K562 (cell line): ENCODE measurements around the gene TSPAN11. TPM values are rescaled to one million over a fixed set of nuclear protein-coding genes. Genes with fewer than 3 reads are reported as not detected.
"Not testable (repeated sequence)": the region's sequence is repeated elsewhere in the genome, so short reads cannot be mapped to it uniquely, and the experiment has no call there.

Experiments used
- ATAC-seq: fragments of 200-7000 bp; cut with Tn5 transposase; 3 replicates; pipeline ENCODE4 v1.9.1; 2020; ENCODE audit warnings: moderate library complexity
- BruUV-seq: library from RNA; stranded (reverse); fragments of 400-500 nt; replicated peaks from 2 replicates; lab custom pipeline; 2021; lab: Mats Ljungman, UMichigan
- CTCF ChIA-PET: fragments of 300-600 bp; formaldehyde crosslinking; extraction: SDS; loops from one replicate; lab custom pipeline; 2021; ENCODE audit warnings: low intra/inter-chr PET ratio; lab: Yijun Ruan, JAX
- POLR2A ChIA-PET: fragments of 300-600, 350-650 bp; sonication (Branson Sonifier 250); formaldehyde crosslinking; extraction: SDS; loops from one replicate; lab custom pipeline; 2021; ENCODE audit warnings: antibody characterized with exemption, inconsistent platforms; lab: Yijun Ruan, JAX
- DNase-seq, 4 experiments: peaks; one replicate each; pipeline versions ENCODE4 v3.0.0 to v3.0.0-alpha.2; 2011 to 2018; ENCODE audit warnings: low spot score in 3 of 4, mixed read lengths in 3 of 4; ENCODE audit errors: extremely low read depth in 1 of 4
- FAIRE-seq: peaks from 2 replicates; lab custom pipeline; 2011; peaks lifted over from hg19 to GRCh38; lab: Jason Lieb, UNC
- H2AFZ ChIP-seq: 2 replicates; pipeline ENCODE4 v1.6.0; 2011; ENCODE audit warnings: low read depth, low read length, control low read depth, inconsistent platforms
- H3K27ac ChIP-seq: fragments of 200-600 bp; 3 replicates; pipeline ENCODE4 v1.8.0; 2011; ENCODE audit warnings: low read depth, mild to moderate bottlenecking, control low read depth, inconsistent platforms, low read length, moderate library complexity, mixed read lengths; ENCODE audit errors: extremely low read depth
- H3K27me3 ChIP-seq, 2 experiments: fragments of 300-600 bp in 1 of 2; 2 replicates in 1 of 2; 3 replicates in 1 of 2; pipeline versions ENCODE4 v1.6.0 to v1.8.0; 2011; ENCODE audit warnings: inconsistent platforms in 2 of 2, low read length in 2 of 2, mild to moderate bottlenecking in 1 of 2, mixed read lengths in 1 of 2, moderate library complexity in 1 of 2; ENCODE audit not compliant: control insufficient read depth in 2 of 2, insufficient read depth in 2 of 2
- H3K36me3 ChIP-seq: fragments of 300-600 bp; 3 replicates; pipeline ENCODE4 v1.8.0; 2011; ENCODE audit warnings: mild to moderate bottlenecking, low read length, inconsistent platforms; ENCODE audit not compliant: control insufficient read depth, insufficient read depth
- H3K4me1 ChIP-seq, 2 experiments: fragments of 200-600 bp in 1 of 2; replicated peaks in 1 of 2; 2 replicates in 1 of 2; 3 replicates in 1 of 2; pipeline versions ENCODE4 v1.5.1 to v1.8.0; 2011; ENCODE audit warnings: inconsistent platforms in 2 of 2, low read length in 2 of 2, mild to moderate bottlenecking in 1 of 2, mixed read lengths in 1 of 2, moderate library complexity in 1 of 2; ENCODE audit not compliant: control insufficient read depth in 2 of 2, insufficient read depth in 2 of 2
- H3K4me2 ChIP-seq: 2 replicates; pipeline ENCODE4 v1.6.1; 2011; ENCODE audit warnings: low read length, control low read depth, inconsistent platforms, mixed read lengths; ENCODE audit not compliant: insufficient read depth
- H3K4me3 ChIP-seq: fragments of 200-600 bp; sonication (generic), shearing (Covaris generic); 2 replicates; pipeline ENCODE4 v1.5.1; 2016; ENCODE audit warnings: control low read depth, inconsistent platforms
- H3K79me2 ChIP-seq: fragments of 200-600 bp; 3 replicates; pipeline ENCODE4 v1.8.0; 2011; ENCODE audit warnings: low read length, inconsistent platforms; ENCODE audit not compliant: control insufficient read depth, insufficient read depth
- H3K9ac ChIP-seq, 2 experiments: 2 replicates each; pipeline versions ENCODE4 v1.6.0 to v1.6.1; 2011; ENCODE audit warnings: low read depth in 2 of 2, low read length in 2 of 2, control low read depth in 1 of 2, inconsistent platforms in 1 of 2, mild to moderate bottlenecking in 1 of 2, mixed read lengths in 1 of 2; ENCODE audit not compliant: insufficient read depth in 1 of 2
- H3K9me1 ChIP-seq: one replicate; pipeline ENCODE4 v1.6.0; 2011; ENCODE audit warnings: inconsistent platforms, mild to moderate bottlenecking, low read length, moderate library complexity; ENCODE audit not compliant: control insufficient read depth, insufficient read depth
- H3K9me3 ChIP-seq: replicated peaks from 2 replicates; pipeline ENCODE4 v1.5.1; 2011; ENCODE audit warnings: low read depth, low read length, inconsistent platforms; ENCODE audit not compliant: control insufficient read depth, insufficient read depth
- H4K20me1 ChIP-seq: replicated peaks from 2 replicates; pipeline ENCODE4 v1.6.1; 2011; ENCODE audit warnings: low read length, inconsistent platforms, mixed read lengths; ENCODE audit not compliant: control insufficient read depth, insufficient read depth
- CCNT2 ChIP-seq: IDR thresholded peaks from 2 replicates; pipeline ENCODE4 v1.6.1; 2011; ENCODE audit warnings: borderline replicate concordance, low read depth, mild to moderate bottlenecking, moderate library complexity, mixed read lengths, low read length; ENCODE audit not compliant: insufficient read length; ENCODE audit errors: extremely low read depth
- GMEB1 ChIP-seq: fragments of 250-450 bp; sonication (Bioruptor Pico); IDR thresholded peaks from 2 replicates; pipeline ENCODE4 v1.4.0; 2020; ENCODE audit warnings: mild to moderate bottlenecking
- HMG20A ChIP-seq: fragments of 450-650 bp; formaldehyde crosslinking; conservative IDR thresholded peaks from 2 replicates; pipeline ENCODE4 v1.4.0; 2020; ENCODE audit warnings: mild to moderate bottlenecking, mixed read lengths
- KHSRP ChIP-seq: fragments of 450-650 bp; IDR thresholded peaks from 2 replicates; pipeline ENCODE4 v1.6.1; 2017
- MED1 ChIP-seq: sonication (generic); formaldehyde crosslinking; IDR thresholded peaks from 2 replicates; pipeline ENCODE4 v1.8.1; 2023; ENCODE audit warnings: missing genetic modification reagents, borderline replicate concordance
- NCOA2 ChIP-seq, 2 experiments: fragments of 450-650 bp; IDR thresholded peaks; 2 replicates each; pipeline ENCODE4 v1.6.1; 2018; ENCODE audit warnings: mild to moderate bottlenecking in 2 of 2, moderate library complexity in 1 of 2; ENCODE audit not compliant: partially characterized antibody in 2 of 2
- PRMT5 ChIP-seq: sonication (generic); formaldehyde crosslinking; IDR thresholded peaks from 2 replicates; pipeline ENCODE4 v1.5.0; 2020; ENCODE audit warnings: missing genetic modification reagents
- RAD21 ChIP-seq, 2 experiments: fragments of 250-450 bp in 1 of 2; fragments of 450-650 bp in 1 of 2; sonication (Bioruptor Pico) in 1 of 2; formaldehyde crosslinking in 1 of 2; IDR thresholded peaks in 1 of 2; conservative IDR thresholded peaks in 1 of 2; 2 replicates each; pipeline versions ENCODE4 v1.4.0 to v1.8.0; 2020 to 2022; ENCODE audit warnings: mild to moderate bottlenecking in 2 of 2, moderate library complexity in 1 of 2
- SAFB ChIP-seq: fragments of 200-400 bp; formaldehyde crosslinking; IDR thresholded peaks from 2 replicates; pipeline ENCODE4 v1.6.1; 2017; ENCODE audit warnings: low read depth, low read length, borderline replicate concordance
- STAG1 ChIP-seq: sonication (generic); formaldehyde crosslinking; IDR thresholded peaks from 2 replicates; pipeline ENCODE4 v1.5.0; 2020; ENCODE audit warnings: missing genetic modification reagents, borderline replicate concordance
- ZBTB17 ChIP-seq: fragments of 450-650 bp; formaldehyde crosslinking; IDR thresholded peaks from 2 replicates; pipeline ENCODE4 v1.4.0; 2020; ENCODE audit warnings: mild to moderate bottlenecking
- ZEB2 ChIP-seq: fragments of 450-650 bp; IDR thresholded peaks from 2 replicates; pipeline ENCODE4 v1.6.1; 2016
- ZFPM2 ChIP-seq: fragments of 250-450 bp; sonication (Bioruptor Pico); IDR thresholded peaks from 2 replicates; pipeline ENCODE4 v1.5.1; 2022; ENCODE audit warnings: mild to moderate bottlenecking
- ZNF12 ChIP-seq: sonication (generic); formaldehyde crosslinking; IDR thresholded peaks from 2 replicates; pipeline ENCODE4 v1.4.0; 2020; ENCODE audit warnings: mild to moderate bottlenecking, missing genetic modification reagents
- ZNF511 ChIP-seq: sonication (generic); formaldehyde crosslinking; IDR thresholded peaks from 2 replicates; pipeline ENCODE4 v1.8.0; 2022; ENCODE audit warnings: mild to moderate bottlenecking, missing genetic modification reagents
- ZNF79 ChIP-seq: fragments of 250-450 bp; sonication (Bioruptor Pico); IDR thresholded peaks from 2 replicates; pipeline ENCODE4 v1.4.0; 2020; ENCODE audit warnings: low read depth, mild to moderate bottlenecking, moderate library complexity
- WGBS: fragments of 100-300 bp; shearing (Covaris generic); methylation state at CpG from one replicate; pipeline ENCODE4 v1.1.6; 2016; ENCODE audit warnings: low coverage, mixed read lengths; ENCODE audit not compliant: insufficient coverage; ENCODE audit errors: missing lambda C conversion rate; 5-methylcytosine and 5-hydroxymethylcytosine counted together
- in situ Hi-C: fragments of 300-500 bp; cut with MboI; formaldehyde crosslinking; loops from 4 replicates; pipeline ENCODE4 v1.15.0; 2018; ENCODE audit warnings: inconsistent platforms, mixed read lengths
- intact Hi-C: fragments of 100-400 bp; cut with micrococcal nuclease; formaldehyde crosslinking; loops from 2 replicates; pipeline ENCODE4 v1.14.2; 2022
- polyA plus RNA-seq, 8 experiments: library from polyadenylated mRNA; depleted of rRNA in 4 of 8; stranded (reverse) in 5 of 8; unstranded in 3 of 8; fragments of >200 nt; fragmentation: Nextera tagmentation in 2 of 8; fragmentation: Illumina TruSeq in 1 of 8; extraction: Ambion mirVana in 2 of 8; extraction: Trizol in 1 of 8; gene quantifications; 2 replicates each; pipeline versions ENCODE4 v1.2.1 to v1.2.3, GENCODE V29; 2011 to 2014; ENCODE audit warnings: inconsistent platforms in 1 of 8, missing spikeins in 1 of 8
- total RNA-seq, 7 experiments: library from RNA; depleted of rRNA in 6 of 7; stranded (reverse); fragments of >200 nt in 6 of 7; fragmentation: Illumina TruSeq in 2 of 7; extraction: Trizol in 2 of 7; gene quantifications; 2 replicates each; pipeline versions ENCODE4 v1.2.1 to v1.2.3, GENCODE V29; 2011 to 2021; ENCODE audit warnings: low replicate concordance in 1 of 7

TSPAN11 gene
- total and polyA plus RNA-seq, 9 of the 15 experiments (the other 6 are each of a cell fraction or from before 2014, with no cell fraction given) = not detected

- in situ Hi-C loops = not testable (repeated sequence)
Observed at GRCh38 chr12:30894531-30894930, 32.0 kb upstream of the TSPAN11 start.

DNA sequence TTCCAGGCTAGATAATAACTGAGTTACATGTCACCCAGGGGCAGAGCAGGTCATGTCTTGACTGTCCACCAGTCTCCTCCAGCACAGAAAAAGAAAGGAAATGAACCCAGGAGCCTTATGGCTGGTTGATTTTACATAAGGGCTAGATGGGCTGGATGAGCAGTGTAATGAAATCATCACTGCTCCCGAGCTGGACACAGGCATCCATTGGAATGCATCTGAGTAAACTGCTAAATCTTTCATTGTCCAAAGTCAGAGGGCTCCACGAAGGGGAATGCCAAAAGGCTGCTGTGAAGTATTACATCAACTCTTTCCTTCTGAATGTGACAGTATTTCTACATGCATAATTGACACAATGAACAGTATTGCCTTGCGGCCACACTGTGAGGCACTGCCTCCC is 30.1 kb upstream of the TSPAN11 start:
- no peaks in the 10 kb centered on the region for H3K36me3 ChIP-seq
- ChIA-PET CTCF (no interaction called here), POLR2A (no interaction called here)
- H3K79me2 ChIP-seq = no peaks in the 10 kb centered on the region
- no peaks in the 10 kb centered on the region for H3K9me1 ChIP-seq
- no peak overlapping the region for H3K4me2 ChIP-seq
- H4K20me1 ChIP-seq = no peaks in the 10 kb centered on the region
- no peak overlapping the region for H3K4me3 ChIP-seq
- H3K9ac ChIP-seq = no peak overlapping the region
- no peaks in the 10 kb centered on the region; a peak in 1 of 5 replicates for H3K27me3 ChIP-seq
- no peak overlapping the region for H3K27ac ChIP-seq
- H2AFZ ChIP-seq = no peak overlapping the region
- WGBS = 0% methylated on average over 3 of the region's 3 CpGs
- intact Hi-C loops (no loop called here), in situ Hi-C loops (no loop called here)
- FAIRE-seq (no peak), DNase-seq (no peak), ATAC-seq (no peak)
- H3K4me1 ChIP-seq = no peaks in the 10 kb centered on the region
- no peaks in the 10 kb centered on the region for H3K9me3 ChIP-seq
- no TSS peak for BruUV-seq
- no peak for TF ChIP-seq HMG20A (CRISPR knock-in tag)
- TF ChIP-seq SAFB = no peak
- no peak for TF ChIP-seq ZEB2
- no peak for TF ChIP-seq RAD21 (CRISPR knock-in tag; conservative IDR thresholded peaks at IDR 0.05 in 1 of 2, IDR thresholded peaks at IDR 0.05 in 1 of 2)
- TF ChIP-seq KHSRP = no peak
- no peak for TF ChIP-seq ZBTB17
- no peak for TF ChIP-seq ZNF79 (CRISPR knock-in tag)
- TF ChIP-seq CCNT2 = no peak
- TF ChIP-seq ZFPM2 (CRISPR knock-in tag) = no peak
- TF ChIP-seq MED1 (CRISPR knock-in tag) = no peak
- no peak for TF ChIP-seq ZNF511 (CRISPR knock-in tag)
- TF ChIP-seq ZNF12 (CRISPR knock-in tag) = no peak
- TF ChIP-seq STAG1 (CRISPR knock-in tag) = no peak
- TF ChIP-seq GMEB1 (CRISPR knock-in tag) = no peak
- TF ChIP-seq PRMT5 = no peak
- TF ChIP-seq NCOA2 (IDR thresholded peaks at IDR 0.05; ENCODE audit: partially characterized antibody in 2 of 2) = no peak

More at GRCh38 chr12:30894531-30894930, 32.0 kb upstream of the TSPAN11 start:
- H3K4me3 ChIP-seq, DNase-seq, FAIRE-seq, H3K36me3 ChIP-seq, CTCF ChIA-PET, ATAC-seq, H3K27me3 ChIP-seq, H3K27ac ChIP-seq, intact Hi-C loops, H3K79me2 ChIP-seq, H2AFZ ChIP-seq, BruUV-seq, H3K9me1 ChIP-seq, H3K4me1 ChIP-seq, H4K20me1 ChIP-seq, H3K9me3 ChIP-seq, H3K9ac ChIP-seq, H3K4me2 ChIP-seq: not testable (repeated sequence)
- POLR2A ChIA-PET = interaction anchor here (0.9 kb wide), 1 partner anchor 18 kb away, joined by 3 read pairs; no protein-coding TSS in a partner anchor
- WGBS = 2% methylated on average over 9 of the region's 9 CpGs
